ENCODE data around the gene ORMDL3. TPM values are rescaled to one million over a fixed set of nuclear protein-coding genes. Genes with fewer than 3 reads are reported as not detected.

ORMDL3 gene
- polyA plus RNA-seq (ENCODE audit: insufficient read length in 12 of 12): 10 to 100 TPM in 11 of 12 donors, not detected in 1; 37.2 to 65.9 (median 42.6) TPM
- long read RNA-seq, donor 1, transcript ORMDL3-201 (4 exons, 2,111 nt): major isoform, 16 of 23 reads
- long read RNA-seq, donor 1, transcript ORMDL3-204 (4 exons, 2,106 nt): minor isoform, 6 of 23 reads
- long read RNA-seq, donor 1, partial matches to known transcripts: 0 of 23 reads
- long read RNA-seq, donor 1, other reads (novel, unspliced or antisense): 0 of 23 reads
- long read RNA-seq, donor 2, transcript ORMDL3-204 (4 exons, 2,106 nt): minor isoform, 5 of 12 reads
- long read RNA-seq, donor 2, transcript ORMDL3-201 (4 exons, 2,111 nt): major isoform, 7 of 12 reads
- long read RNA-seq, donor 2, partial matches to known transcripts: 0 of 12 reads
- long read RNA-seq, donor 2, other reads (novel, unspliced or antisense): 0 of 12 reads
- long read RNA-seq, donor 3, partial matches to known transcripts: 0 of 6 reads
- long read RNA-seq, donor 3, other reads (novel, unspliced or antisense): 0 of 6 reads
- long read RNA-seq, donor 4, partial matches to known transcripts: 5 of 10 reads
- long read RNA-seq, donor 4, other reads (novel, unspliced or antisense): 0 of 10 reads
- long read RNA-seq, donor 5, transcript ORMDL3-204 (4 exons, 2,106 nt): minor isoform, 5 of 13 reads
- long read RNA-seq, donor 5, transcript ORMDL3-201 (4 exons, 2,111 nt): major isoform, 8 of 13 reads
- long read RNA-seq, donor 5, partial matches to known transcripts: 0 of 13 reads
- long read RNA-seq, donor 5, other reads (novel, unspliced or antisense): 0 of 13 reads
- long read RNA-seq, donor 6, transcript ORMDL3-201 (4 exons, 2,111 nt): major isoform, 6 of 10 reads
- long read RNA-seq, donor 6, partial matches to known transcripts: 0 of 10 reads
- long read RNA-seq, donor 6, other reads (novel, unspliced or antisense): 0 of 10 reads
- long read RNA-seq, donor 7, transcript ORMDL3-201 (4 exons, 2,111 nt): major isoform, 5 of 7 reads
- long read RNA-seq, donor 7, partial matches to known transcripts: 0 of 7 reads
- long read RNA-seq, donor 7, other reads (novel, unspliced or antisense): 0 of 7 reads
- long read RNA-seq, donor 8, transcript ORMDL3-201 (4 exons, 2,111 nt): major isoform, 20 of 23 reads
- long read RNA-seq, donor 8, partial matches to known transcripts: 0 of 23 reads
- long read RNA-seq, donor 8, other reads (novel, unspliced or antisense): 0 of 23 reads
- long read RNA-seq, donor 9, transcript ORMDL3-201 (4 exons, 2,111 nt): major isoform, 10 of 12 reads
- long read RNA-seq, donor 9, partial matches to known transcripts: 0 of 12 reads
- long read RNA-seq, donor 9, other reads (novel, unspliced or antisense): 0 of 12 reads
- long read RNA-seq, donor 10, transcript ORMDL3-201 (4 exons, 2,111 nt): major isoform, 7 of 10 reads
- long read RNA-seq, donor 10, partial matches to known transcripts: 0 of 10 reads
- long read RNA-seq, donor 10, other reads (novel, unspliced or antisense): 0 of 10 reads
- long read RNA-seq, donor 11, transcript ORMDL3-201 (4 exons, 2,111 nt): major isoform, 9 of 12 reads
- long read RNA-seq, donor 11, partial matches to known transcripts: 0 of 12 reads
- long read RNA-seq, donor 11, other reads (novel, unspliced or antisense): 0 of 12 reads

GRCh38 chr17:39927101-39927928 is at the start of gene ORMDL3, which contains the start of gene LRRC3C:
ORMDL3 (minus strand) TSS chr17:39927601; CDS start chr17:39924203, 3,398 bp downstream.
LRRC3C (plus strand) TSS chr17:39927732; CDS start chr17:39941524, 13,792 bp downstream.
- DNase-seq: peak; percentile 96

- no peak for DNase-seq
Observed at GRCh38 chr17:39975801-39976200, 48.4 kb upstream of the ORMDL3 start.

GRCh38 chr17:39974433-39974832 is 47.0 kb upstream of the ORMDL3 start:
- DNase-seq: no peak

- no peak for DNase-seq
Observed at GRCh38 chr17:39973496-39973895, 46.1 kb upstream of the ORMDL3 start.

- DNase-seq: no peak
Observed at GRCh38 chr17:39972271-39972670, 44.9 kb upstream of the ORMDL3 start.

GRCh38 chr17:39971076-39971603 is 43.7 kb upstream of the ORMDL3 start:
- DNase-seq: no peak

GRCh38 chr17:39970157-39970692 is 42.8 kb upstream of the ORMDL3 start:
- DNase-seq: no peak

- no peak for DNase-seq
Observed at GRCh38 chr17:39969375-39969774, 42.0 kb upstream of the ORMDL3 start.

GRCh38 chr17:39968761-39969160 is 41.4 kb upstream of the ORMDL3 start:
- DNase-seq: no peak

- DNase-seq: no peak
Observed at GRCh38 chr17:39966771-39967170, 39.4 kb upstream of the ORMDL3 start.

GRCh38 chr17:39965017-39965699 is 37.8 kb upstream of the ORMDL3 start:
- DNase-seq: no peak

GRCh38 chr17:39963829-39964228 is 36.4 kb upstream of the ORMDL3 start:
- DNase-seq: no peak

GRCh38 chr17:39962642-39963220 is 35.3 kb upstream of the ORMDL3 start, which contains the start of gene GSDMA:
GSDMA (plus strand) TSS chr17:39963004; CDS start chr17:39965688, 2,684 bp downstream.
- no peak for DNase-seq

- DNase-seq: no peak
Observed at GRCh38 chr17:39960524-39961041, 33.2 kb upstream of the ORMDL3 start.

GRCh38 chr17:39955726-39956225 is 28.4 kb upstream of the ORMDL3 start:
- DNase-seq: no peak

- no peak for DNase-seq
Observed at GRCh38 chr17:39954876-39955275, 27.5 kb upstream of the ORMDL3 start.

- no peak for DNase-seq
Observed at GRCh38 chr17:39953471-39953888, 26.1 kb upstream of the ORMDL3 start.

All from muscle of arm (tissue), 14 donors.